Measurements from ENCODE around the gene BUD23. TPM values are rescaled to one million over a fixed set of nuclear protein-coding genes. Genes with fewer than 3 reads are reported as not detected.

The BUD23 gene
- total and polyA plus RNA-seq, 9 of the 15 experiments (the other 6 are each of a cell fraction or from before 2014, with no cell fraction given), result 79.5 to 270 (median 150) TPM

- TF ChIP-seq CHAMP1 (IDR thresholded peaks at IDR 0.05) (peak; percentile 46; the same call in 1 of the 2 replicates), RBFOX2 (IDR thresholded peaks at IDR 0.05; ENCODE audit: low read depth, low read length) (no peak), BCOR (IDR thresholded peaks at IDR 0.05) (peak; percentile 100), MYC (IDR thresholded peaks at IDR 0.05; ENCODE audit: low read depth, low read length) (peak; percentile 61), MYC (CRISPR knock-in tag; IDR thresholded peaks at IDR 0.05; ENCODE audit: borderline replicate concordance, low read depth) (no peak), STAT6 (CRISPR knock-in tag; IDR thresholded peaks at IDR 0.05) (0 out of 2 replicates have a peak, but pooled peaks have one; percentile 85), ZNF146 (CRISPR knock-in tag; IDR thresholded peaks at IDR 0.05; ENCODE audit: unreplicated experiment) (no peak), ZBTB43 (CRISPR knock-in tag; IDR thresholded peaks at IDR 0.05) (no peak), SMAD4 (CRISPR knock-in tag; conservative IDR thresholded peaks at IDR 0.05) (peak; percentile 81), SRF (CRISPR knock-in tag; IDR thresholded peaks at IDR 0.05) (peak in 1 of 2 experiments; percentile 81; a peak in 1 of 4 replicates), NKRF (IDR thresholded peaks at IDR 0.05; ENCODE audit: borderline replicate concordance) (peak; percentile 80), HDGF (IDR thresholded peaks at IDR 0.05) (peak; percentile 99), ZNF644 (tag; IDR thresholded peaks at IDR 0.05; ENCODE audit: low read depth) (no peak), BRD4 (IDR thresholded peaks at IDR 0.05) (no peak; the same call in 1 of the 2 replicates), RBM25 (IDR thresholded peaks at IDR 0.05; ENCODE audit: low read depth, low read length, severe bottlenecking) (peak; percentile 98), KDM1A (IDR thresholded peaks at IDR 0.05) (peak; percentile 99 to 100), ZBTB33 (CRISPR knock-in tag; IDR thresholded peaks at IDR 0.05) (peak; percentile 10)
These were observed 15.9 kb upstream of the BUD23 start, which contains the start of gene VPS37D (continued) for GRCh38 chr7:73667344-73668102.
